ENCODE results near the gene IRF9.

The IRF9 gene

DNA sequence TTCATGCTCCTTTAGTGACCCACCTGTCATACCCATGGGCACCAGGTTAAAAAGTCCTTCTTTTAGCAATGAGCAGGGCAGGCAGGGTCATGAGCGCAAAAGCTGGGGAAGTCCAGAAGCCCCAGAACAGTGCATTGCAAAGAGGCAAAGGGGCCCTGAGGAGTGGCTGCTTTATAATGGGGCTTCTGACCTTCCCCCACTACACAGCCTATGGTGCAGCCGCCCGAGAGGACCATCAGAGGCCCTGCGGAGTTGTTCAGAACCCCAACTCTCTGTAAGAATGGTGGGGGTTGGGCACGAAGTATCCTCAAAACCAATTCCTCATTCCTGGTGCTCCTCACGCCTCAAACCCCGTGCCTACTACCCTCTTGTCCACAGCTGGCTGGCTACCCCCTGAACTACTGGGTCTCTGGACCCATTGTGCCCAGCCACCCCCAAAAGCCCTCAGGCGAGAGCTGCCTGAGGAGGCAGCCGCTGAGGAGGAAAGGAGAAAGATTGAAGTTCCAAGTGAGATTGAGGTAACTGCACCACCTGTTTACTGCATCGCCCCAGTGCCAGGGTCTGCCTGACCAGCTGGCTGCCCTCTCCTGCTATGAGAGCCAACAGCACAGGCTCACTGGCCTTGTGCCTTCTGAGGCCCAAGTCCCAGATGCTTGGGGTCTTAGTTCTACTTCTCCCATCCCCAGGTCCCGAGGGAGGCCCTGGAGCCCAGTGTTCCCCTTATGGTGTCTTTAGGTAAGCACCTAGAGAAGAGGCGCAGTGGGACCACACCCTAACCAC lies 17.5 kb downstream of the IRF9 start:
- no peak for DNase-seq (ENCODE audit: low read depth)

DNA sequence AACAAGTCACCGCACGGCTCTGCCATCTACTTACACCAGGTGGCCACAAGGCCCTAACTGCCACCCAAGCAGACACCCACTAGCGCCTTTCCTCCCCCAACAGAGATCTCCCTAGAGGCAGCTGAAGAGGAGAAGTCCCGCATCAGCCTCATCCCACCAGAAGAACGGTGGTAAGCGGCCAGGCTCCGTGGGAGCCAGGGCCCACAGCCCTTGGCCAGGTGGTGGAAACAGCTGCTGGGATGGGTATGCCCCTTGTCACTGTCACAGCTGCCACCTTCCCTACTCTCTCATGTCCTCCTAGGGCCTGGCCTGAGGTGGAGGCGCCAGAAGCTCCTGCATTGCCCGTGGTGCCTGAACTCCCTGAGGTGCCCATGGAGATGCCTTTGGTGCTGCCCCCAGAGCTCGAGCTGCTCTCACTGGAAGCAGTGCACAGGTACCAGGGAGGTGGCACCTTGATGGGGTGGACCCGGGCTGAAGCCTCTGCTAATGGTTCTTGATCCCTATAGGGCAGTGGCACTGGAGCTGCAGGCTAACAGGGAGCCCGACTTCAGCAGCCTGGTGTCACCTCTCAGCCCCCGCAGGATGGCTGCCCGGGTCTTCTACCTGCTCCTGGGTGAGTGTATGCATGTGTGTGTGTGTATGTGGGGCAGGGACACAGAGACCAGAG lies 18.4 kb downstream of the IRF9 start:
- no peak for DNase-seq (ENCODE audit: low read depth)

DNA sequence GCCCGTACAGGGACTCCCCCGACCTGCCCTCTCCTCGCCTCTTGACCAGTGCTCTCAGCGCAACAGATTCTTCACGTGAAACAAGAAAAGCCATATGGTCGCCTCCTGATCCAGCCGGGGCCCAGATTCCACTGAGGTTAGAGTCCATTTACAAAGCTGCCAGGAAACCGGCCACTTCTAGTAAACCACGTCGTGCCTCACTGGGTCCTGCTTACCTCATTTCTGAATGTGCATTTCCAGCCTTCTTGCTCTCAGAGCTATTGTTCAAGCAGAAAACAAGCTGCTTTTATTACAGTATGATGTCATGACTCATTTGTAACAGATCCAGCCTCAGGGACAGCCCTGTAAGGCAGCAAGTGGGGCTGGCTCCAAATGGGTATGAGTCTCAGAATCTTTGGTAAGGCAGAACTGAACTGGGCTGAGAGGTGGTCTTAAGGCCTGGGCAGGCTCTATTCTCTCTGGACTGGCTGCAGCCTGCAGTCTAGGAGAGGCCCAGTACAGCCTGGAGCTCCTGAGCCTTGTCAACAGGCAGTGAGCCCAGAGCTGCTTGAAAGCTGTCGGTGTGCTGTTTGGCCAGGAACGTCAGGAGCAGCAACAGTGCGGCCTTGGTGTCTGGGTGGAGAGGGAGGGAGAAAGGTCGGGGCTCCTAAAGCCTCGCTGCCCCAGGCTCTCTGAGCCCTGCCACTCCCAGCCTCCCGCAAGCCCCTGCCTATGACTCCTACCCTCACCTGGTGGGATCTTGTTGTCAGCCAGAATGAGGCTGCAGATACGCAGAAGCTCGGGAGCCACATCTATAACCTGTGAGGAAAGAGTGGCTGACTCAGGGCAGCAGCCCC lies 19.1 kb downstream of the IRF9 start:
- DNase-seq (ENCODE audit: low read depth), result no peak

DNA sequence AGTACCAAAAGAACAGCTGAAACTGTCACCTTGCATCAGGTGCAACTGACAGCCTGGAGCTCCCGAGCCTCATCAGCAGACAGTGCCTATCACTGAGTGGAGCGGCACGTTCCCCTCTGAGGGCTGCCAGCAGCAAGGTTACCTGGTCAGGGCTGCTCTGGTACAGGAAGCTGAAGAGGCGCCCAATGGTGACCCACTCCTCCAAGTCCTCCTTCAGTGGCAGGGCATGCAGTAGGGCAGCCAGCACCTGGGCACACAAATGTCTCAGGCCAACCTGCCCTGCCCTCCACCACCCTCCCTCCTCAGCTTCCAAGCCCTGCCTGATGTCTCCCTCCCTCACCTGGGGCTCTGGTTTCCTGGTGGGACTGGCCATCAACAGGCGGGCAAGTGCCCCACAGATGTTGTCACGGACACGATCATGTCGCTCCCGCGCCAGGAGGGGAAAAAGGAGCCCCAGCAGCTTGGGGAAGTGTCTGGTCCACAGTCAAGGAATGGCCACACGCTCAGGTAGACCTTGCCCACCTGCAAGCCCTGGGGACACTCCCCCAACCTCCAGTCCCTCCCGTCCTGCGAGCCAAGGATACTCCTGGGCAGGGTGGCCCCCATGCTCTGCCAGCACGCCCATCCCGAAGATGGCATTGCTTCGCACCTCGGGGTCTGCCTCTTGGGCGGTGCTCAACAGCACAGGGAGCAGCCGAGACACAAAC lies 20.5 kb downstream of the IRF9 start:
- no peak for DNase-seq (ENCODE audit: low read depth)

DNA sequence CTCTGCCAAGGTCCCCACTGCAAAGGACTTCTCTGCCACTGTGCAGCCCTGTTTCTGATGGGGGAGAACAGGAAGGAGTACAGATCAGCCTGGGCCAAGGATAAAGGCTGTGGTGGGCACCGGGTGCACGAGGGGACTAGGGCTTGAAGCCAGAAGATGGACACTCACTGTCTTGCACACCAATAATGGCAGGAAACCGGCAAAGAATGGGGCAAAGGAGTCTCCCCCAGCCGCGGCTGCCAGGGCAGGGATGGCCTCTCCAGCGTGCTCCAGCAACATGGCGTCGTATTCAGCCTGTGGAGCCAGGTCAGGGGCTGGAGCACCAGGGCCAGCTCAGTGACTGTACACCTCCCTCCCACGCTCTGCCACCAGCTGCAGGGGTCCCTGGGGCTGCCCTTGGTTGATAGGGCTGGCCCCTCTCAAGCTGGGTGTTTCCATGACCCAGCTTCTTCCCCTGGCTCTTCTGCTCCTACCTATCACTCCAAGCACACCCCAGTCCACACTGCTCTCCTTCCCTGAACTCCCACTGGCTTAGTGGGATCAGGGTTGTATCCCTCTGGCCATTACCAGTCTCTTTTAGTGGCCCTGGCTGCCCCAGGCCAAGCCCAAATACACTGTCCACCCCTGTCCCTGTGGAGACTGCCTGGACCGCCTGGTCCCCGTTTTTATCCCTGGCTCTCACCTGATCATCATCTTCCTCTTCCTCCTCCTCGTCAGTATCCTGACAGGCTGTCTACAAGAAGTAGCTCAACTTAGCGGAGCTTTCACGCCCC lies 21.2 kb downstream of the IRF9 start:
- no peak for DNase-seq (ENCODE audit: low read depth)

DNA sequence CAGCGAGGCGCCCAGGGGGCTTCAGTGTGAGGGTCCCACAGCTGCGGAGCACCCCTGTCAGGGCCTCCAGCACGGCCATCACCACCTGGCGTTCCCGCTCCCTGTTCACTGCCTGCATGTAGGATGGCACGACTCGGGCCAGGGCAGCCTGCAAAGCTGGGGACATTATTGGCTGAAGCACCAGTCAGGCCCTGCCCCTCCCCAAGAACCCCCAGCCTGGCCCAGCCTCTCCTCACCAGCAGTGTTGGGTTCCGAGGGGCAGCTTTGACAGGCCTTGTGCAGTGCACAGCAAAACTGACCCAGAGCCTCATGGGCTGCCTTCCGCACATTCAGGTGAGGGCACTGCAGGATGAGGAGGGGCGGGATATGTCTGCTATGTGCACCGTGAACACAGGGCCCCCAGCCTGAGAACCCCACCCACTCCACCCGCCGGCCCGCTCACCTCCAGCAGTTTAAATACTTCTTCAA lies 22.0 kb downstream of the IRF9 start:
- no peak for DNase-seq (ENCODE audit: low read depth)

DNA sequence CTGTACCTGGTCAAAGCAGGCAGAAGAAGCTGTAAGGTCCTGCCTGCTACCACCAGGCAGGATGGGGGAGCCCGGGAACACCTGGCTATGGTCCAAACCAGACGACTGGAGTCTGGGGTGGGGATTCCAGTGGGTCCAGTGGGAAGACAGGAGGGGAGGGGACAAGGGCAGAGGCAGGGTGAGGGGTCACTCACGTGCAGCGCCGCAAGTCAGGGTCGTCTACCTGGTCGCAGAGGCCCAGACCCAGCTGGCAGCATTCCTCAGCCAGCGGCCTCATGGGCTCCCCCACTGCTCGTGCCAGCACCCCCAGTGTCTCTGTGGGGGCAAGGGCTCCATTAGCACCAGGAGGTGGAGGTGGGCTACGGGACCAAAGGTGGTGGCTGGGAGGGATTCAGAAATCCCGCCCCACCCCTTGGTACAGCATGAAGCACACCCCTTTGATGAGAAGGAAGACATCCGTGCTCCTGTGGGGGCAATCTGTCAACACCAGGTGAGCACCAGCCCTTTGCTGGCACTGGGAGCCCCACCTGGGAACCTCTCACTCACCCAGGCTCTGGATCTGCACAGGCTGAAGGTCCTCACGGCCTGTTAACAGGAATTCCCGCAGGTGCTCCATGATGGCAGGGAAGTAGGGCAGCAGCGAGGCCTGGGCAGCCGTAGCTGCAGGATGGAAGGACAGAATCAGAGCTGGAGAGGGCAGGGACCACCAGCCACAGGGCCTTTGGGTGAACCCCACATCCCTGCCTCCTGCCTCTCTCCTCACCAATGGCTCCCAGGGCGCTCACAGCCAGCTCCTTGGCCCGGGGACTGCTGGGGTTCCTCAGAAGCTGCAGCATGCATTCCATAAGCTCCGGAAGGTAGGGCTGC lies 23.3 kb downstream of the IRF9 start:
- DNase-seq (ENCODE audit: low read depth), result no peak

DNA sequence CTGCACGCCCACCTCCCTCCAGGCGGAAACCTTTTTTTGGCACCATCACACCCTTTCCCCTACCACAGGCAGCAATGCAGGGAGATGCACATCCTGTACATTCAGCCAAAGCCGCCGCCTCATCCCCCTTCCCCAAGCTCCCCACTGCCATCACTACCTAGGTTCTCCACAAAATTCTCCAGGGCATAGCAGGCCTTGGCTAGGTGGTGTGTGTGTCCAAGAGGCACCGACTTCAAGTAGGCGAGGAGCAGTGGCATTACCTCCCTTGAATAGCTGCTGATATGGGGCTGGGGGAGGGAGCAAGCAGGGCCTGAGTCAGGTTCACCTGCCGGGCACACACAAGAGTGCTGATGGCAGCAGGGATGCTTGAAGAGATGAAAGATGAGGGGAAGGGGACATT lies 24.0 kb downstream of the IRF9 start:
- no peak for DNase-seq (ENCODE audit: low read depth)

DNA sequence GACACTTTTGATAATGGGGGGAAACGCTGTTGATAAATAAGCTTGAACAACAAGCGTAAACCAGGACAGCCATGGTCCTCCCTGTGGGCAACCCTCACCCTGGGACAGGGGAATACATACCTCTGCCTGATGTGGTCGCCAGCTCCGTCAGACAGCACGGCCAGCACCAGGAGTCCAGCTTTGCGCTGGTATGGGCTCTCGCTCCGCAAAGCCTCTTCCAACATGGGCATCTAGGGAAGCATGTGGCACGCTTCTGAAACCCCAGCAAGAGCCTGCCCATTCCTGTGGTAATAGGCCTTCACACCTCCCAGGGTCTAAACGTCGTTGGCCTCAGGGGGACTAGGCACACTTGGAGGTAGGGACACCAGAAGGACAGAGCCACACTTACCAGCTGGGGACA lies 24.7 kb downstream of the IRF9 start:
- DNase-seq (ENCODE audit: low read depth), result no peak

DNA sequence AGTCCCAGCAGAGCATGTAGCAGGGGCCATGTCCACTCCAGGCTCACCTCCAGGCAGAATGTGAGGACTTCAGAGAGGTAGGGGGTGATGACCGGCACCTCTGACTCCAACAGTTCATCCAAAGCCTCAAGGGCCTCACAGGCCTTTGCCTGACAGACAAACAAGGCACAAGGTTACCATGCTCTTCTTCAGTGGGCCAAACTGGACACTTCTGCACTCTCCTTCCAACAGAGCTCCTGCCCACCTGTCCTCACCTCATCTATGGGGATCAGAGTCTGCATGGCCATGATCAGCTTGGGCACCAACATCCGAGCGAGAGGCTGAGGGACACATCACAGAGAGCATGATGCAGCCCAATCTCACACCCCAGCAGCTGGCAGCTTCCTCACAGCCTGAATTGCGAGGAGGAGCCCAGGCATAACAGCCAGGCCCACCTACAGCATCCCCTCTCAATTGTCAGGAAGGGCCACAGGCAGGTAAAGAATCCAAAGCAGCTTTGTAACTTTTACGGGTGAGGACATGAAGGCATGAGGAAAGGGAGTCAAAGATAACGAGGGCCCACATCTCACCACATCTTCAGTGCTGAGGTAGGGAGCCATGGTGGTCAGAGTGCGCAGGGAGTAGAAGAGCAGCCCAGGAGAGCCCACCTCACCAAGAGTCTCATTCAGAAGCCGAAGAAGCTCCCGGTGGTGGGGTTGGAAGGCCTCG lies 25.9 kb downstream of the IRF9 start:
- no peak for DNase-seq (ENCODE audit: low read depth)

DNA sequence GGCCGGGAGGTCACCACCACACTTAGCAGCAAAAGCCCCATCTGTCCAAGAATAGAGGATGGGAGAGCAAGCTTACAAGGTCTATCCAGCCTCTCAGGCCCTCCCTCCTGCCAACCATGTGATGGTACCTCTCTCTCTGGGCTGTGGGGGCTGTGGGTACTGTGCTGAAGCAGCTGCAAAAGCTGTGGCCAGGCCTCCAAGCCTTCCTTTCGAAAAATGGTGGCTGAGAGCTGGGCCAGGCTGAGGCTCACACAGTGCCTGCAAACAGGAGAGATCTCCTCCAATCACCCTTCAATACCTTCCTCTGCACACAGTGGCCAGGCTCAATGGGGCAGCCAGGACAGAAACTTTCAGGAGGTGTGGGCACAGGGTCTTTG lies 26.5 kb downstream of the IRF9 start:
- DNase-seq (ENCODE audit: low read depth), result no peak

DNA sequence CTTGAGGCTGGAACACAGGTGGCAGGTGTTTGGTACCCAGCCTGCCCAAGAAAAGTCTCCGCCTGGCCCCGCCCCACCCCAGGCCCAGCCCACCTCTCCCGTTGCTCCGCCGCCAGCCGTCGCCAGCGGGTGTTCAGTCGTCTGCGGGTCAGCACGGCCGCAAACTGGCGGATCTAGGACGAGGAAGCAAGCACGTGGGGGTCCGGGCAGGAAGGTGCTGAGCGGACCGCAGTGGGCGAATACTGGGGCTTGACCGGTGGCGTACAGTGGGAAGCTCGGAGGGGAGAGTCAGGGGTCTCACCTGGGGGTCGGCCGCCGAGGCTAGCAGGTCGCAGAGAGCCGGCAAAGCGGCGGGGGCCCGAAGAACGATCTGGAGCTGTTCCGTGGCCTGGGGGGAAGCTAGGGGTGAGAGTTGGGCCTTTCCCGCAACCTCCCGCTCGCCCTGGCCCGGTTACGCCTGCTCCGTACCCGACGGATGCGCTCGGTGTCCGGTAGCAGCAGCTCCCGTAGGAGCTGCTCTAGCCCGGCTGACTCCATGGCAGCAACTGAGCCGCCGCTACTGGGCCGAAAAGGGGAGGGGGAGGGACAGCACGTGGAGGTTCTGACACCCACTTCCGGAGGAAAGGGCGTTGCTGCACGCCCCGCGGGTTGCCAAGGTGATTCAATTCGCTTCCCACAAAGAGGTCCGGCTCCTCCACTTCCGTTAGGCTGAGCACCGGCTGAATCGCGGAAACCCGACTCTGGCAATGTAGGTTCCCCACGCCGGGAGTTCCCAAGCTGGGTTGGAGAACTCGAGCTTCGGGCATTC lies 27.4 kb downstream of the IRF9 start, which contains the start of gene IPO4:
Gene IPO4, minus strand, starts transcription at position 566 of the 808 bp plus-strand sequence. Its CDS starts 29 bp downstream, at position 537.
- DNase-seq (ENCODE audit: low read depth), result peak; percentile 94

DNA sequence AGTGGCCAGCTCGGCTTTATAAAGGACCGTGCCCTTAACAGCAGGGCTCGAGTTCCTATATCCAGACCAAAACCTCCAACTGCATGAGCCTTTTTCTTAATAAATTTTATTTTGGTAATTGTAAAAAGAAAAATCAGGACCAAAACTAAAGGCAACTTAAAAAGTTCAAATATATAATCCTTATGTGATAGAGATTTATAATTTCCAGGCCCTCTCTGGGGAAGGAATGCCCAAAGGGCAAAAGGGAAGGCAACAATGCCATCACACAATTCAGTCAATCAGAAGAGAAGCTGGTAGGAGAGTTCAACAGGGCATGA lies 28.0 kb downstream of the IRF9 start:
- no peak for DNase-seq (ENCODE audit: low read depth)

DNA sequence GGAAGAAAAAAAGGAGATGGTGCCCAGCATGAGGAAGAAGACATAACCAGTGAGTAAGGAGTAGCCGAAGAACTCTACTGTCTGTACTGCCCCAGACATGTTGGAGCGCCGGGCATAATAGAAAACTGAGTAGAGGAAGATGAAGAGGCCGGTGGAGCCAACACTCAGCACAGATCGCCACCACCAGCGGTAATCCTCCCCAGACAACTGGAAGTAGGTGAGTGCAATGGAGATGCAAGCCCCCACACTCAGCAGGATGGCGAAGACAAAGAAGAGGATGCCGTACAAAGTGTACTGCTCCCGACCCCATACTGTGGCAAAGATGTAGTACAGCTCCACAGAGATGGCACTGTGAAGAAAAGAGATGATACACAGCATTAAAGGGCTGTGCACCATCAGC lies 28.4 kb downstream of the IRF9 start:
- DNase-seq (ENCODE audit: low read depth), result no peak

DNA sequence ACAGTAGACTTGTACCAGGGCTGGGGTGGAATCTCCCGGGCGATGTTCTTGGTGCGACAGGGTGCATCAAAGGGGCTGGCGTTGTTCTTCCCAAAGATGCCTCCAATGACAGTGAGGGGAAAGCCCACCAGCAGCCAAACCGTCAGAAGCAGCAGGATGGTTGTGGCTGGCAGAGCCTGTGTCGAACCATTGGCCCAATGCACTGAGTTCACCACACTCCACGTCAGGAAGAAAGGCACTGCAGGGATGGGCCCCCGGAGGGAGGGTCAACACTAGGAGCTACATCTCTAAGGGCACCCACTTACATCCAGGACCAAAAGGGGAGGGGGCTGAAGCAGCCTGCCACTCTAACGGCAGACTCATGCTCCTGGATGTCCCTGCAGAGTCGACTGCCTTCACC lies 29.4 kb downstream of the IRF9 start:
- DNase-seq (ENCODE audit: low read depth), result no peak

DNA sequence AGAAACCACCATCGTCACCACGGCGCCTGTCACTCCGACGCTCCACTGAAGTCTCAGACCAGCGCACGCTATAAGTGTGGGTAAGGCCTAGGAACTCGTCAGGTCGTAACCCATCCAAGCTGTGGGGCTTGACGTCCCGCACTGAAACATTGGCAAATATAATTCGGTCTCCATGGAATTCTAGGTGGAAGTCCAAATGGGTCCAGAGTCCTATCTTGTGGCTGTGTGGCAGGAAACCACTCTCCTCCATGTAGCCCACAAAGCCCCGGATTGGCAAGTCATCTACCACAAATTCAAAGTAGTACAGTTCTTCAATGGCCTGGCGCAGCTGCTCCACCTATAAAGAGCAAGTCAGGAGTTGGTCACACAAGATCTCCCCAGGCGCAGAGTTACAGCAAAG lies 31.9 kb downstream of the IRF9 start:
- no peak for DNase-seq (ENCODE audit: low read depth)

DNA sequence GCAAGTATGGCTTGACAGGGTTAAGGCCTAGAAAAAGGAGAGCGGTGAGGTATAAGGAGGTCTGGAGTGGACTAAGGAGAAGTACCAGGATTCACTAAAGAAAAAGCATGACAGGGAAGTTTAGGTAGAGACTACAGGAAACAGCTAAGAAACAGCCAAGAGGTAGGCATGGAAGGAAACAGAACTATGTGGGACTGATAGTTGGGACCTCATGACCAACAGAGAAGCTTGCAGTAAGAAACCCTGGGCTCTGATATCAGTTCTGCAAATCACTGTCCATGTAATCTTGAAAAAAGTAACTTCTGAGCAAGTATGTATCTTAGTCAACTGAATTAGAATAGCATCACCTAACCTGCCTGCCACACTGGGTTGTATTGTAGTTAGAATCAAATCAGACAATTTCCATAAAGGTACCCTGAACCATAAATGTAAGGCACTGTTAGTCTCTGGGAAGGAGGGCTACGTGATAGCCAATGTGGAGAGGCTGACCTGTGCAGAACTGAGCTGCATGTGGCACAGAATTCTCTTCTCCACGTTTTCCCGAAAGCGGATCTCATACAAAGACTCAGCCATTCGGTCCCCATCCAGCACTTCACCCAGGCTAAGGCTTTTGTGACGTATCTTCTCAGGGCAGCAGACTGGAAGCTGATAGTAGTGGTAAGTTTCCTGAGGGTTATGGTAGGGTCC lies 33.3 kb downstream of the IRF9 start:
- DNase-seq (ENCODE audit: low read depth), result no peak

DNA sequence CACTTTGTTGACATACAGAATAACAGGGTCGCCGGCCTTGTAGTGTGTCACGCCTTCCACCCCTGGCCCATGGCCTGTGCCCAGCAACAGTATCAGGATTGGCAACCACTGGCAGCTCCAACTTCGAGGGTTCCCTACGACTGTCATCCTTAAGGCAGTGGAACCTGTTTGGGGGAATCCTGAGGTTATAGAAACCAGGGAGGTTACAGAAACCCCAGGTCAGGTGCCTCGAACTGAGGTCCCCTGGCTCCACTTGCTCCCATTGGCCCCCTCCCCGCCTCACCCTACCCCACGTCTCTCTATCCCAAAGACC lies 33.8 kb downstream of the IRF9 start:
- no peak for DNase-seq (ENCODE audit: low read depth)

All from activated T-cell treated with anti-CD3 and anti-CD28 coated beads for 24 hours (primary cell).